HTERT RPE-1 (cell line): ENCODE results near the gene FCER1G.

Source experiments
- in situ Hi-C: fragments of 300-500 bp; cut with MboI; formaldehyde crosslinking; loops from 4 replicates; pipeline ENCODE4 v1.14.3; 2020; ENCODE audit warnings: low sequenced_read_pairs

The FCER1G gene

GRCh38 chr1:161215076-161215475 is at the start of gene FCER1G:
Gene FCER1G (plus strand): TSS chr1:161215295. CDS start chr1:161215322, 27 bp downstream.
- in situ Hi-C loops, result no loop called here

DNA sequence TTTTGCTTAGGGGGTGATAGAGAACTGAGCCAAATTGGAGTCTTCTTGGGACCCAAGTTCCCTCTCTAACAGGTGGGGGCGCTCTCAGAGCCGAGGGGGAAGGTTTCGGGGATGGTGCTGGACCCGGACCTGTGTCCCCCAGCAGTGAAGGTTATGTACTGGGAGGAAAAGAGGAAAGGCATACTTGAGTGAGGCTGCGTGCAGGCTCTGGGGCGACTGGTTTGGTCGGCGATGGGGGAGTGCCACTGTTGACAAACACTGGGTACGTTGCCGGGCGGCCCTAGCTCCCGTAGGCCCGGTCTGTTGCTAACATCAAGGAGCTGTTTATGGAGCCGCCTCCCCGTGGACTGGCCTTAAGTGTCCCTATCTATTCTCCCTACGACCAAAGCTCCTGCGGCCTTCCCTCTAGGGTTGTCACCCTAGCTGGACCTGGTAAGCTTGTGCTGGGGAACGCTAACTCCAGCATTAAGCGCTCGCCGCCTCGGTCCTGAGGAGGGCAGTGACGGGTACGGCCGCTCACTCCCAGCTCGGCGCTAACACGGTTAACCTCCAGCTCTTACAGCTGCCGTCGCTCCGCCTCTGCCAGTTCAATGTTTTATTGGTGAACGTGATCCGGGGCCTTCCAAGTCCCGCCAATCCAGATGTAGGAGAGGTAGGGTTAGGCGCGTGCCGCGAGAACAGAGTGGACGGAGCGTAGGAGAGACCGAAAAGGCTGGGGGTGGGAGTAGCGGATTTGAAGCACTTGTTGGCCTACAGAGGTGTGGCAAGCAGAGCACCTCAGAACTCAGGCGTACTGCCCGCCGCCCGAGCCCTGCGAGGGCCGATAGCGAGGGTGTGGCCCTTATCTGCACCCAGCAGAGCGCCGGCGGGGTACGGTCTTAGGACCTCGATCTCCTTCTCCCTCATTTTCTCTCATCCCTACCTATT is 49.1 kb upstream of the FCER1G start, which contains the start of gene PPOX:
Gene PPOX, plus strand, starts transcription at position 685 of the 927 bp plus-strand sequence. CDS start 422 bp downstream, outside the sequence.
- in situ Hi-C loops, result no loop called here

- in situ Hi-C loops, result no loop called here
Measured at GRCh38 chr1:161166669-161167548, 48.2 kb upstream of the FCER1G start.

GRCh38 chr1:161168906-161169305 is 46.2 kb upstream of the FCER1G start:
- in situ Hi-C loops, result no loop called here

DNA sequence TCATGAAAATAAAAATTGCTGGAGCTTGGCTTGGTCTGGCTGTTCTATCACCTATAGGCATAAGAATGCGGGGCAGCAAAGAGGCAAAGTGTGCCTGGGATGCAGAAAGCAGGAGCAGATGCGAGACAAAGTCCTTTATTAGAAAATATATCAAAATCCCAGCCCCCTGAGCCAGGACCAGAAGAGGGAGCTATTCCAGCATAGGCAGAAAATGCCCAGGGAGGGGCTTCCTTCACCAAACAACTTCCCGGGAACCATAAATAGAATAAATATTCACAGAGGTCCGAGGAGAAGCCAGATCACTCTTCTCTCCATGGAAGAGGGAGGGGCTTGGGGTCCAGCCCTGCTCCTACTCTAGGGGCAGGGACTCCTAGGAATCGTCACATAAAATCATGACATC is 43.9 kb upstream of the FCER1G start:
- in situ Hi-C loops, result no loop called here

DNA sequence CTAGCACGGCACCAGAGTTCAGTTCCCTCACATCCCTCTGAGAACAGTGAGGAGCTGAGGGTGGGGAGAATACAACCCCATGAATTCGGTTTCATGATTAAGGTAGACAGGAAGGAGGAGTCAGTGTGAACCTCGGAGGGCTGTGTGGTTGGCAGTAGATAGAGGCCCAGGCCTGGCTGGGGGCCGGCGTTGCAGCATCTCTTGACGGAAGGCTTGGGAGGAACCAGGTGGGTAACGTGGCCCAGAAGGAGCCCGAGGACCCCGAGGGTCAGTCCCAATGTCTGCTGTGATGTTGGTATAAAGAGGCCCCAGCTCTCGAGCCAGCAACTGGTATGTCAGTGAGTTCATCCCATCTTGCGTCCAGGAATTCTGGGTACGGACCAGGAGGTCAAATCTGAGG is 43.4 kb upstream of the FCER1G start:
- in situ Hi-C loops, result no loop called here

DNA sequence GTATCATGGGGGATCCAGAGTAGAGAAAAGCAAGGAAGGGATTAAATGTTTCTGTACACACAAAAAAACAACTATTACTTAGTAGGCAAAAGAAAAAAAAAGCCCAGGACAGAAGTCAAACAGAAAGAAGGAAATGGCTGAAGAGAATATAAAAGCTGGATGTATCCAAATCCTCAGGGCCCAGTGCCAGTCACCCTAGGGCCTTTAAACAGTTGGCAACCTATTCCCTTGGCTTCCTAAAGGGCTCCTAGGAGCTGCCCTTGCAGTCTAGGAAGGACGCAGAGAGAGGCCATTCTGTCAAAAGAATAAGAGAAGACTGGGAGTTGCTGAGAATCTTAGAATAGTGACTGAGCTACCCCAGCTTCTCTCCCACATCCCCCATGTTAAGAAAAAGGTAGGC is 42.7 kb upstream of the FCER1G start:
- in situ Hi-C loops, result no loop called here

- in situ Hi-C loops, result no loop called here
Measured at GRCh38 chr1:161172776-161173376, 42.2 kb upstream of the FCER1G start.

GRCh38 chr1:161173711-161174110 is 41.4 kb upstream of the FCER1G start:
- in situ Hi-C loops, result no loop called here

DNA sequence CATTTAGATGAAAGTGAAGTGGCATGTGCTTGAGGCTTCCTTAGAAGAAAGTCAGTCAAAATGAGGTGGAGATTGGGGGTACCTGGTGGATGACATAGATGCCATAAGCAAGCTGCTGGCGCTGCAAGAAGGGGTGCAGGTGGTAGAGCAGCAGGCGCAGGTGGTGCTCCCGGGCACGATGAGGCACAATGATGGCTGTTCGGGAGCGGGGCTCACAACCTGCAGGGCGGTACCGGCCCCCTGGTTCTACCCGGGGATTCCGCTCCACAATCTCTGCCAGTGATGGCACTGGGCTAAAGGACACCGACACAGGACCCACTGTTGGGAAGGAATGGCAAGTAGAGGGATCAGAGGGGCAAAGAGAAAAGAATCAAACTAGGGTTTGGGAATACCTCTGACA is 40.2 kb upstream of the FCER1G start:
- in situ Hi-C loops, result no loop called here

GRCh38 chr1:161175771-161176453 is 39.2 kb upstream of the FCER1G start:
- in situ Hi-C loops, result no loop called here

- in situ Hi-C loops, result no loop called here
Measured at GRCh38 chr1:161176468-161177111, 38.5 kb upstream of the FCER1G start.

GRCh38 chr1:161177112-161177935 is 37.8 kb upstream of the FCER1G start, which contains the start of gene B4GALT3:
Gene B4GALT3 (minus strand): TSS chr1:161177507. CDS start chr1:161176060, 1,447 bp downstream.
- in situ Hi-C loops, result no loop called here

GRCh38 chr1:161177936-161178244 is 37.2 kb upstream of the FCER1G start:
- in situ Hi-C loops, result no loop called here

GRCh38 chr1:161179698-161180097 is 35.4 kb upstream of the FCER1G start:
- in situ Hi-C loops, result no loop called here

- in situ Hi-C loops, result no loop called here
Measured at GRCh38 chr1:161180639-161181038, 34.5 kb upstream of the FCER1G start.

DNA sequence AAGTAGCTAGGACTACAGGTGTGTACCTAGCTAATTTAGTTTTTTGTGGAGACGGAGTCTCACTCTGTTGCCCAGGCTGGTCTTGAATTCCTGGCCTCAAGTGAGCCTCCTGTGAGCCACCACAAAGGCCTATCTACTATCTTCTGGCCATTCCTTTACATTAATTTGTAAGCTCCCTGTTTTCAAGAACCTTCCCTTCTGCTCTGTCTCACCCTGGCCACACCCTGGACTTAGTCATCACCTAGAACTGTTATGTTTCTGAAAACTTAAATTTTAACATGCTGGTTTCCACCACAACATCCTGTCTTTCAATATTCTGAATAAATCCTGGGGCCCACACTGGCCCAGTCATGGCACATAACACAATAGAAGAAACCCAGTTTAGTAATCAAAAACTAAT is 32.9 kb upstream of the FCER1G start:
- in situ Hi-C loops, result no loop called here

GRCh38 chr1:161185282-161185682 is 29.8 kb upstream of the FCER1G start:
- in situ Hi-C loops, result no loop called here

DNA sequence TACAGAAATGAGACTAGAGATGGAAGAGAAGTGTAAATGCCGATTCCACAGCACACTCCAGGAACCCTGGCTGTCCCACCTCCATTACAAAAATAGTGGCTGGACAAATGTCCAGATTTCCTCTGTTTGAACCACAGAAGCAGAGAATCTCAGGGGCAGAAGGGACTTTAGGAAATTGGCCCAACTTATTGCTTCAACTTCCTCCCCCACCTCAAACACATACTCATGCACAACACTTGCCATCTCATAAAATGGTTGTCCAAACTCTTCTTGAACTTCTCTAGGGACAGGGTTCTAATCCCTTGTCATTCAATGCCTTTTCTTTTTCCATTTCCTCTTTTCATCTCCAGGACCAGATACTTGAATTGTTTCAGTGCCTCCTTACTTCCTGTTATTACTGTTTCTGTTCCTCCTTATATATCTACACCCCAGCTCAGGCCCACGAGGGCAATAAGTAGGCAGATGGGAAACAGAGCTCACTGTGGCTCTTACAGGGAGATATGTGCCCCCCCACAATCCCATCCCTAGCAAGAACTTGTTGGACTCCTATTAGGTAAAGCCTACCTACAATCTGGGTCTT is 29.3 kb upstream of the FCER1G start:
- in situ Hi-C loops, result no loop called here
